ENCODE results near the gene COBL.

DNA sequence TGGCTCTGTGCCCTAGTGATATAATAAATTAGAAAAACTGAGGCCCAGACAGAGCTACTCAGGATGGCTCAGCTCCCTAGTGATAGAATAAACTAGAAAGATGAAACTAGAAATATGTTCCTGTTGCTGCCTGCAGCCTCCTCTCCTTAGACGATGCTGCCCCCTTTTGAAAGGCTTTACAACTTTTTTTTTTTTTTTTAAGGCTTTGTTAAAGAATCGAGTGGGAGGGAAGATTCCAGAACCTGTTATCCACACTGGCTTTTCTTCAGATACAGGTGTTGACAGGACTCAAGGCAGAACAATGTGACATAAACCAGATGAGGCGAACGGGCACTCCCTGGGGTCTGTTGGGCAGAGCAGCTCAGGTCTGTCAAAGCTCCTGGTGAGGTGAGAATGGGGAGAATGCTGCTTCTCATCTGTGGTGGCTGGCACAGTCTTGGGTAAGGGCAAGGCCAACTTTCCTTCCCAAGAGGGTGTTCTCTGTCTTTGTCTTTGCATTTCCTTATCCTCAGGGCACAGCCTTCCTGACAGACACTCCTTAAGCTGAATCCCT, 175.1 kb downstream of the COBL start:
- TF ChIP-seq CTCF (IDR thresholded peaks at IDR 0.05) (peak in 2 of 3 donors; percentile 37 to 43), POLR2AphosphoS5 (IDR thresholded peaks at IDR 0.05) (no peak)
